NCI-H1417 (cell line): ENCODE results near the gene KYAT1.

Source experiments
- DNase-seq, 3 experiments: peaks; one replicate each; lab custom pipeline; 2025; lab: John Stamatoyannopoulos, UW

The KYAT1 gene

GRCh38 chr9:128838338-128838737 lies 43.4 kb downstream of the KYAT1 start:
- no peak for DNase-seq

- no peak for DNase-seq
Measured at GRCh38 chr9:128836509-128837145, 45.1 kb downstream of the KYAT1 start.

- no peak for DNase-seq
Measured at GRCh38 chr9:128835246-128836210, 46.2 kb downstream of the KYAT1 start.

GRCh38 chr9:128833696-128834095 lies 48.1 kb downstream of the KYAT1 start:
- no peak for DNase-seq

GRCh38 chr9:128829477-128830251 lies 52.1 kb downstream of the KYAT1 start, which contains the start of gene SPOUT1:
Gene SPOUT1, minus strand, starts transcription at chr9:128829794. Its CDS starts 14 bp downstream, at chr9:128829780.
- DNase-seq = peak; percentile 91 to 97 (median 97)

GRCh38 chr9:128828719-128829452 lies 52.9 kb downstream of the KYAT1 start:
- DNase-seq = peak in 1 of 3 experiments; percentile 46

- DNase-seq = no peak
Measured at GRCh38 chr9:128828267-128828666, 53.5 kb downstream of the KYAT1 start.

GRCh38 chr9:128825923-128826700 lies 55.6 kb downstream of the KYAT1 start:
- no peak for DNase-seq

GRCh38 chr9:128824911-128825310 lies 56.8 kb downstream of the KYAT1 start:
- DNase-seq = no peak

GRCh38 chr9:128823903-128824406 lies 57.8 kb downstream of the KYAT1 start:
- DNase-seq = no peak

- no peak for DNase-seq
Measured at GRCh38 chr9:128823362-128823902, 58.3 kb downstream of the KYAT1 start.

GRCh38 chr9:128822407-128823042 lies 59.2 kb downstream of the KYAT1 start:
- DNase-seq = no peak

- DNase-seq = no peak
Measured at GRCh38 chr9:128821584-128822406, 60.0 kb downstream of the KYAT1 start.

GRCh38 chr9:128820665-128821583 lies 60.8 kb downstream of the KYAT1 start:
- no peak for DNase-seq

- DNase-seq = peak; percentile 48 to 72 (median 49)
Measured at GRCh38 chr9:128819716-128820664, 61.8 kb downstream of the KYAT1 start.
